CD8-positive, alpha-beta memory T cell (primary cell): ENCODE measurements around the gene ATG13. TPM values are rescaled to one million over a fixed set of nuclear protein-coding genes. Genes with fewer than 3 reads are reported as not detected.

Source experiments
- CTCF ChIA-PET: fragments of 350-600 bp; sonication (Branson Sonifier 250); formaldehyde crosslinking; loops from one replicate; lab custom pipeline; 2021; ENCODE audit warnings: antibody characterized with exemption; lab: Charles Lee
- POLR2A ChIA-PET: fragments of 350-600 bp; sonication (Branson Sonifier 250); formaldehyde crosslinking; loops from one replicate; lab custom pipeline; 2021; ENCODE audit warnings: antibody characterized with exemption; lab: Charles Lee
- DNase-seq, 5 donors: peaks; one replicate each; pipeline versions ENCODE4 v3.0.0 to v3.0.0-alpha.2; 2020 to 2022; ENCODE audit warnings: mixed read lengths in 1 of 5
- H3K27ac ChIP-seq: one replicate; pipeline ENCODE4 v1.7.0; 2013; ENCODE audit warnings: low read depth, mild to moderate bottlenecking, low read length, moderate library complexity
- H3K27me3 ChIP-seq: 2 replicates; pipeline ENCODE4 v1.7.0; 2013; ENCODE audit warnings: low read length, mild to moderate bottlenecking; ENCODE audit not compliant: insufficient read depth, poor library complexity, severe bottlenecking
- H3K36me3 ChIP-seq: 2 replicates; pipeline ENCODE4 v1.7.0; 2013; ENCODE audit warnings: mild to moderate bottlenecking, low read length, moderate library complexity; ENCODE audit not compliant: insufficient read depth
- H3K4me1 ChIP-seq: 2 replicates; pipeline ENCODE4 v1.7.0; 2013; ENCODE audit warnings: mild to moderate bottlenecking, low read length, moderate library complexity; ENCODE audit not compliant: insufficient read depth
- H3K4me3 ChIP-seq: 2 replicates; pipeline ENCODE4 v1.7.0; 2013; ENCODE audit warnings: mild to moderate bottlenecking, low read length
- H3K9me3 ChIP-seq: 2 replicates; pipeline ENCODE4 v1.7.0; 2013; ENCODE audit warnings: mild to moderate bottlenecking, low read length
- H3K27ac Mint-ChIP-seq, 8 donors: one replicate each; pipeline ENCODE4 v1.8.0; 2020 to 2021; ENCODE audit warnings: mixed read lengths in 8 of 8, mild to moderate bottlenecking in 6 of 8, inconsistent platforms in 3 of 8, moderate library complexity in 3 of 8
- H3K27me3 Mint-ChIP-seq, 2 donors: one replicate each; pipeline ENCODE4 v1.8.0; 2020 to 2021; ENCODE audit warnings: mixed read lengths in 2 of 2, mild to moderate bottlenecking in 1 of 2, moderate library complexity in 1 of 2
- H3K36me3 Mint-ChIP-seq, 3 donors: one replicate each; pipeline ENCODE4 v1.8.0; 2020 to 2021; ENCODE audit warnings: mixed read lengths in 3 of 3, inconsistent platforms in 1 of 3, mild to moderate bottlenecking in 1 of 3
- H3K4me1 Mint-ChIP-seq, 3 donors: one replicate each; pipeline ENCODE4 v1.8.0; 2020 to 2021; ENCODE audit warnings: mixed read lengths in 3 of 3, inconsistent platforms in 1 of 3, mild to moderate bottlenecking in 1 of 3
- H3K4me3 Mint-ChIP-seq, 7 donors: one replicate each; pipeline ENCODE4 v1.8.0; 2020 to 2021; ENCODE audit warnings: mixed read lengths in 7 of 7, mild to moderate bottlenecking in 6 of 7, moderate library complexity in 4 of 7, inconsistent platforms in 2 of 7
- H3K9me3 Mint-ChIP-seq, 5 donors: one replicate each; pipeline ENCODE4 v1.8.0; 2020 to 2022; ENCODE audit warnings: mixed read lengths in 5 of 5, mild to moderate bottlenecking in 3 of 5, moderate library complexity in 2 of 5, inconsistent platforms in 1 of 5
- polyA plus RNA-seq: library from polyadenylated mRNA; unstranded; fragments of 300-500 nt; fragmentation: Illumina TruSeq; gene quantifications from one replicate; pipeline ENCODE4 v1.2.3, GENCODE V29; 2021
- total RNA-seq, 2 experiments: library from RNA; stranded (reverse); gene quantifications; one replicate each; pipeline ENCODE4 v1.2.3, GENCODE V29; 2021

The ATG13 gene
- total and polyA plus RNA-seq, 3 experiments from 2014 or later = 67.9 to 81.6 (median 69.6) TPM

- no peaks in the 10 kb centered on the region for H3K36me3 Mint-ChIP-seq
- DNase-seq = no peak
- H3K4me3 Mint-ChIP-seq = no peak overlapping the region
- Histone ChIP-seq H3K27ac (no peak overlapping the region), H3K36me3 (no peaks in the 10 kb centered on the region), H3K27me3 (no peaks in the 10 kb centered on the region), H3K9me3 (no peaks in the 10 kb centered on the region), H3K4me1 (peaks cover 6% of the 10 kb centered on the region), H3K4me3 (no peak overlapping the region)
- H3K9me3 Mint-ChIP-seq = no peaks in the 10 kb centered on the region
- ChIA-PET CTCF (no interaction called here), POLR2A (no interaction called here)
- peaks cover 0 to 4% of the 10 kb centered on the region in 2 donors for H3K27me3 Mint-ChIP-seq
- H3K27ac Mint-ChIP-seq = peak overlapping the region in 2 of 8 donors; percentile 28 to 78
- H3K4me1 Mint-ChIP-seq = peaks cover 0 to 8% (median 6%) of the 10 kb centered on the region in 3 donors
Measured at GRCh38 chr11:46718155-46719019, 101.0 kb downstream of the ATG13 start.

GRCh38 chr11:46719048-46719542 is 101.7 kb downstream of the ATG13 start, which contains the start of gene F2:
F2 (plus strand) TSS chr11:46719213; CDS start chr11:46719236, 23 bp downstream.
- H3K27me3 Mint-ChIP-seq = peaks cover 0 to 4% of the 10 kb centered on the region in 2 donors
- no peaks in the 10 kb centered on the region for H3K36me3 Mint-ChIP-seq
- no peak within 1 kb of the TSS for H3K4me3 Mint-ChIP-seq
- Histone ChIP-seq H3K4me3 (no peak within 1 kb of the TSS), H3K27ac (no peak within 1 kb of the TSS), H3K4me1 (peaks cover 6% of the 10 kb centered on the region), H3K27me3 (no peaks in the 10 kb centered on the region), H3K36me3 (no peaks in the 10 kb centered on the region), H3K9me3 (no peaks in the 10 kb centered on the region)
- no peaks in the 10 kb centered on the region for H3K9me3 Mint-ChIP-seq
- CTCF ChIA-PET = no interaction called here
- peaks cover 0 to 8% (median 6%) of the 10 kb centered on the region in 3 donors for H3K4me1 Mint-ChIP-seq
- DNase-seq = no peak
- POLR2A ChIA-PET = no interaction called here
- H3K27ac Mint-ChIP-seq = peak within 1 kb of the TSS in 2 of 8 donors; percentile 28 to 78

GRCh38 chr11:46719543-46720218 is 102.3 kb downstream of the ATG13 start:
- Mint-ChIP-seq H3K9me3 (no peaks in the 10 kb centered on the region), H3K4me3 (no peak overlapping the region), H3K36me3 (no peaks in the 10 kb centered on the region), H3K27ac (no peak overlapping the region), H3K4me1 (peaks cover 0 to 8% (median 6%) of the 10 kb centered on the region in 3 donors), H3K27me3 (peaks cover 0 to 4% of the 10 kb centered on the region in 2 donors)
- ChIA-PET CTCF (no interaction called here), POLR2A (no interaction called here)
- no peak for DNase-seq
- no peaks in the 10 kb centered on the region for H3K9me3 ChIP-seq
- no peaks in the 10 kb centered on the region for H3K36me3 ChIP-seq
- peaks cover 6% of the 10 kb centered on the region for H3K4me1 ChIP-seq
- H3K4me3 ChIP-seq = no peak overlapping the region
- H3K27ac ChIP-seq = no peak overlapping the region
- no peaks in the 10 kb centered on the region for H3K27me3 ChIP-seq

- H3K27ac Mint-ChIP-seq = peak overlapping the region in 3 of 8 donors; percentile 36 to 61 (median 58)
- H3K4me3 ChIP-seq = no peak overlapping the region
- CTCF ChIA-PET = no interaction called here
- no peak overlapping the region for H3K4me3 Mint-ChIP-seq
- H3K36me3 Mint-ChIP-seq = no peaks in the 10 kb centered on the region
- H3K27me3 Mint-ChIP-seq = peaks cover 0 to 4% of the 10 kb centered on the region in 2 donors
- H3K4me1 Mint-ChIP-seq = peaks cover 0 to 8% (median 6%) of the 10 kb centered on the region in 3 donors
- no peaks in the 10 kb centered on the region for H3K36me3 ChIP-seq
- POLR2A ChIA-PET = interaction anchor here (0.6 kb wide), 1 partner anchor 110 kb away, joined by 6 read pairs; no protein-coding TSS in a partner anchor
- H3K9me3 ChIP-seq = no peaks in the 10 kb centered on the region
- peaks cover 6% of the 10 kb centered on the region for H3K4me1 ChIP-seq
- H3K9me3 Mint-ChIP-seq = no peaks in the 10 kb centered on the region
- no peak overlapping the region for H3K27ac ChIP-seq
- H3K27me3 ChIP-seq = no peaks in the 10 kb centered on the region
- DNase-seq = no peak
Measured at GRCh38 chr11:46721286-46721685, 103.9 kb downstream of the ATG13 start.

GRCh38 chr11:46722566-46723358 is 105.4 kb downstream of the ATG13 start:
- Histone ChIP-seq H3K9me3 (no peaks in the 10 kb centered on the region), H3K27me3 (no peaks in the 10 kb centered on the region), H3K27ac (no peak overlapping the region), H3K4me3 (no peak overlapping the region), H3K4me1 (peaks cover 6% of the 10 kb centered on the region), H3K36me3 (no peaks in the 10 kb centered on the region)
- ChIA-PET CTCF (no interaction called here), POLR2A (no interaction called here)
- Mint-ChIP-seq H3K4me3 (no peak overlapping the region), H3K4me1 (peaks cover 0 to 8% (median 6%) of the 10 kb centered on the region in 3 donors), H3K27me3 (peaks cover 0 to 4% of the 10 kb centered on the region in 2 donors), H3K27ac (no peak overlapping the region), H3K9me3 (no peaks in the 10 kb centered on the region), H3K36me3 (no peaks in the 10 kb centered on the region)
- no peak for DNase-seq

- Histone ChIP-seq H3K27ac (no peak overlapping the region), H3K27me3 (no peaks in the 10 kb centered on the region), H3K36me3 (no peaks in the 10 kb centered on the region), H3K4me1 (peaks cover 2% of the 10 kb centered on the region), H3K4me3 (no peak overlapping the region), H3K9me3 (no peaks in the 10 kb centered on the region)
- Mint-ChIP-seq H3K4me3 (no peak overlapping the region), H3K27me3 (peaks cover 0 to 4% of the 10 kb centered on the region in 2 donors), H3K36me3 (no peaks in the 10 kb centered on the region), H3K27ac (no peak overlapping the region), H3K4me1 (peaks cover 0 to 5% (median 3%) of the 10 kb centered on the region in 3 donors), H3K9me3 (no peaks in the 10 kb centered on the region)
- CTCF ChIA-PET = no interaction called here
- DNase-seq = no peak
- POLR2A ChIA-PET = no interaction called here
Measured at GRCh38 chr11:46723359-46723680, 106.0 kb downstream of the ATG13 start.

- no peaks in the 10 kb centered on the region for H3K36me3 ChIP-seq
Measured at GRCh38 chr11:46724088-46724487, 106.7 kb downstream of the ATG13 start.

More at GRCh38 chr11:46724088-46724487, 106.7 kb downstream of the ATG13 start:
- no peaks in the 10 kb centered on the region for H3K27me3 ChIP-seq
- peaks cover 0 to 4% of the 10 kb centered on the region in 2 donors for H3K27me3 Mint-ChIP-seq
- no peak overlapping the region for H3K4me3 Mint-ChIP-seq
- H3K36me3 Mint-ChIP-seq = no peaks in the 10 kb centered on the region
- no peaks in the 10 kb centered on the region for H3K9me3 Mint-ChIP-seq
- no peak for DNase-seq
- no peaks in the 10 kb centered on the region for H3K4me1 ChIP-seq
- no peak overlapping the region for H3K27ac ChIP-seq
- no peak overlapping the region for H3K27ac Mint-ChIP-seq
- H3K9me3 ChIP-seq = no peaks in the 10 kb centered on the region
- ChIA-PET CTCF (no interaction called here), POLR2A (no interaction called here)
- no peaks in the 10 kb centered on the region for H3K4me1 Mint-ChIP-seq
- H3K4me3 ChIP-seq = no peak overlapping the region
